Karpas-422 (cell line): ENCODE measurements around the gene ZCCHC17. TPM values are rescaled to one million over a fixed set of nuclear protein-coding genes. Genes with fewer than 3 reads are reported as not detected.
"Not testable (repeated sequence)": the region's sequence is repeated elsewhere in the genome, so short reads cannot be mapped to it uniquely, and the experiment has no call there.

Experiments used
- DNase-seq: peaks from one replicate; pipeline ENCODE4 v3.0.0-alpha.2; 2015
- H2AFZ ChIP-seq: fragments of 200-600 bp; sonication (generic); 2 replicates; pipeline ENCODE4 v1.6.1; 2014; ENCODE audit warnings: antibody characterized with exemption, low read length, mixed read lengths
- H3K27ac ChIP-seq: fragments of 200-600 bp; sonication (generic); 2 replicates; pipeline ENCODE4 v1.5.1; 2014; ENCODE audit warnings: mild to moderate bottlenecking, low read length, moderate library complexity
- H3K27me3 ChIP-seq: fragments of 200-600 bp; sonication (generic); 2 replicates; pipeline ENCODE4 v1.6.1; 2014; ENCODE audit warnings: low read length, mixed read lengths
- H3K36me3 ChIP-seq: fragments of 200-600 bp; sonication (generic); 2 replicates; pipeline ENCODE4 v1.6.1; 2014; ENCODE audit warnings: low read length, mixed read lengths; ENCODE audit not compliant: insufficient read depth
- H3K4me1 ChIP-seq: fragments of 200-600 bp; sonication (generic); 2 replicates; pipeline ENCODE4 v1.6.1; 2014; ENCODE audit warnings: mild to moderate bottlenecking, low read length, mixed read lengths
- H3K4me2 ChIP-seq: fragments of 200-600 bp; sonication (generic); 2 replicates; pipeline ENCODE4 v1.6.1; 2014; ENCODE audit warnings: low read length, low read depth, mild to moderate bottlenecking; ENCODE audit not compliant: poor library complexity, severe bottlenecking
- H3K4me3 ChIP-seq: fragments of 200-600 bp; sonication (generic); 2 replicates; pipeline ENCODE4 v1.5.1; 2014; ENCODE audit warnings: mild to moderate bottlenecking, antibody characterized with exemption, low read length, mixed read lengths
- H3K79me2 ChIP-seq: fragments of 200-600 bp; sonication (generic); 2 replicates; pipeline ENCODE4 v1.6.1; 2014; ENCODE audit warnings: mild to moderate bottlenecking, low read length, mixed read lengths
- H3K9ac ChIP-seq: fragments of 200-600 bp; sonication (generic); 2 replicates; pipeline ENCODE4 v1.6.0; 2014; ENCODE audit warnings: low read length
- H3K9me2 ChIP-seq: fragments of 200-600 bp; sonication (generic), shearing (Covaris generic); replicated peaks from 2 replicates; pipeline ENCODE4 v1.6.0; 2014; ENCODE audit warnings: mild to moderate bottlenecking, low read length, moderate library complexity; ENCODE audit not compliant: insufficient read depth
- H3K9me3 ChIP-seq: fragments of 300-700, 200-600 bp; sonication (generic); 2 replicates; pipeline ENCODE4 v1.6.1; 2014; ENCODE audit warnings: low read length, mixed read lengths
- H4K20me1 ChIP-seq: fragments of 200-600 bp; sonication (generic); 2 replicates; pipeline ENCODE4 v1.6.1; 2014; ENCODE audit warnings: mild to moderate bottlenecking, antibody characterized with exemption, low read length, low read depth; ENCODE audit not compliant: insufficient read depth
- total RNA-seq: library from RNA; depleted of rRNA; stranded (reverse); fragments of >200 nt; shearing (Covaris generic); gene quantifications from 2 replicates; pipeline ENCODE4 v1.2.3, GENCODE V29; 2014; ENCODE audit warnings: low replicate concordance

The ZCCHC17 gene
- total RNA-seq, 1 experiment from 2014 or later, result 18.5 TPM

DNA sequence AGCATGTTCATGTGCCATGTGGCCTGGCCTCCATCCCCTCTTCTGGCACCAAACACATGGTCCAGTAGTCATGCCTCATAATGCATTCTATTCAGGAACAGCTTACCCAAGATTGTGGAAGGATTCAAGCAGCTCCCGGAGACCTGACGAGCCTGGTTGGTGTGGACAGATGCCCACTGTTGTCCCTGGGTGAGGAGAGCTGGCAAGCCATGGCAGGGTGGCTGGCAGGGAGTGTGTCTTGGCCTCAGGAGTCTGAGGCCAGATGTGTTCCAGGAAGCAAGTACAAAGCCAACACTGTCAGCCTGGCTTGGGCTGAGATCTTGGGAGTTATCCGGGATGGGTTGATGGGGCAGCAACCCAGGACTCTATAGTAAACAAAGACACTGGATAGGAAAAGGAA, 83.3 kb downstream of the ZCCHC17 start:
- no peaks in the 10 kb centered on the region for H3K36me3 ChIP-seq
- H3K9ac ChIP-seq, result no peak overlapping the region

GRCh38 chr1:31381394-31382294, 84.8 kb downstream of the ZCCHC17 start:
- Histone ChIP-seq H3K4me1 (peaks cover 6% of the 10 kb centered on the region), H3K27me3 (no peaks in the 10 kb centered on the region), H3K4me2 (no peak overlapping the region), H4K20me1 (no peaks in the 10 kb centered on the region), H2AFZ (no peak overlapping the region), H3K36me3 (no peaks in the 10 kb centered on the region), H3K9ac (no peak overlapping the region), H3K9me2 (no peaks in the 10 kb centered on the region), H3K4me3 (no peak overlapping the region), H3K9me3 (no peaks in the 10 kb centered on the region), H3K79me2 (no peaks in the 10 kb centered on the region), H3K27ac (no peak overlapping the region)
- DNase-seq, result no peak

More for the DNA sequence above, 83.3 kb downstream of the ZCCHC17 start:
- DNase-seq, result no peak
- Histone ChIP-seq H3K9me3 (no peaks in the 10 kb centered on the region), H3K27me3 (no peaks in the 10 kb centered on the region), H3K79me2 (no peaks in the 10 kb centered on the region), H2AFZ (no peak overlapping the region), H4K20me1 (no peaks in the 10 kb centered on the region), H3K9me2 (no peaks in the 10 kb centered on the region), H3K4me2 (no peak overlapping the region), H3K4me3 (no peak overlapping the region), H3K27ac (no peak overlapping the region), H3K4me1 (peaks cover 6% of the 10 kb centered on the region)

DNA sequence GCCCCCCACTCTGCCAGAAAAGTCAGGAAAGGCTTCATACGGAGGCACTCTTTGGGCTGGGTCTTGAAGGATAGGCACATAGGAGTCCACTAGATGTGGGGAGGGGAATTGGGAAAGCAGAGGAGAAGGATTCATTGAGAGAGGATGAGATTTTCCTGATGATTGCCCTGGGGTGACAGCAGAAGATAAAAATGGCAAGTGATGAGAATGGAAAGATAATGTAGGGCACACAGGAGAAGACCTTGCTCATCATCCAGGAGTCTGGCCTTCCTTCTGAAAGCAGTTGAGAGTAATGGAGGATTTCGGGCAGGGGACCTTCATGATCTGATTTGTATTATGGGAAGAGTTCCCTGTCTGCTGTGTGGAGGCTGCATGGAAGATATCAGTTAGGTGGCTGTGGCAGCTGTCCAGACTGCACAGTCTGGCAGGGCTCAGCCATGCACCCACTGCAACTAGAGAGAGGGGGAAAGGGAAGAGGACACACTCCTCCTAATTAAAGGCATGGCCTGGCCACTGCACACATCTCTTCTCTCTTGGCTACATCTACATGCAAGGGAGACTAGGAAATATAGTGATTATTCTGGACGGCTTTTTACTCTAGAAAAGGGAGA, 85.7 kb downstream of the ZCCHC17 start:
- no peaks in the 10 kb centered on the region for H3K27me3 ChIP-seq
- no peaks in the 10 kb centered on the region for H3K36me3 ChIP-seq
- no peak overlapping the region for H3K4me3 ChIP-seq
- H3K9me2 ChIP-seq, result no peaks in the 10 kb centered on the region
- no peaks in the 10 kb centered on the region for H3K79me2 ChIP-seq
- H3K9ac ChIP-seq, result no peak overlapping the region
- DNase-seq, result no peak
- no peak overlapping the region for H3K4me2 ChIP-seq
- no peaks in the 10 kb centered on the region for H3K9me3 ChIP-seq
- H2AFZ ChIP-seq, result no peak overlapping the region
- H4K20me1 ChIP-seq, result no peaks in the 10 kb centered on the region
- H3K4me1 ChIP-seq, result peaks cover 6% of the 10 kb centered on the region
- H3K27ac ChIP-seq, result no peak overlapping the region

GRCh38 chr1:31383967-31384366, 87.1 kb downstream of the ZCCHC17 start:
- Histone ChIP-seq H4K20me1 (no peaks in the 10 kb centered on the region), H3K9me3 (no peaks in the 10 kb centered on the region), H3K79me2 (no peaks in the 10 kb centered on the region), H3K4me3 (no peak overlapping the region), H3K4me1 (peaks cover 6% of the 10 kb centered on the region), H3K4me2 (no peak overlapping the region), H3K27ac (no peak overlapping the region), H3K27me3 (no peaks in the 10 kb centered on the region), H2AFZ (no peak overlapping the region), H3K36me3 (no peaks in the 10 kb centered on the region), H3K9me2 (no peaks in the 10 kb centered on the region), H3K9ac (no peak overlapping the region)
- DNase-seq, result no peak

DNA sequence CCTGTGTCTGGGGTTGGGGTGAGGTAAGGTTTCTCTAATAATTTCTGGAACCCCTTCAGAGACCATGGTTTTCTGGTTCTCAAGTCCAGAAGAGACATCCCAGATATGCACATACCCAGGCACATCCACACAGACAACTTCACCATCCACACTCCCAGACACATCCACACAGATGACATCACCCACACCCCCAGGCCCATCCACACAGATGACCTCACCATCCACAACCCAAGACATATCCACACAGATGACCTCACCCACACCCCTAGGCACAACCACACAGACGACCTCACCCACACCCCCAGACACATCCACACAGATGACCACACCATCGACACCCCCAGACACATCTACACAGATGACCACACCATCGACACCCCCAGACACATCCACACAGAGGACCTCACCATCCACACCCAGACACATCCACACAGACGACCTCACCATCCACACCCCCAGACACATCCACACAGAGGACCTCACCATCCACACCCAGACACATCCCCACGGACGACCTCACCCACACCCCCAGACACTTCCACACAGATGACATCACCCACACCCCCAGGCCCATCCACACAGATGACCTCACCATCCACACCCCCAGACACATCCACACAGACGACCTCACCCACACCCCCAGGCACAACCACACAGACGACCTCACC, 89.9 kb downstream of the ZCCHC17 start:
- not testable (repeated sequence) for H3K9me3 ChIP-seq, H4K20me1 ChIP-seq

GRCh38 chr1:31387612-31388011, 90.8 kb downstream of the ZCCHC17 start:
- no peak overlapping the region for H3K4me2 ChIP-seq
- H3K27ac ChIP-seq, result no peak overlapping the region
- no peak overlapping the region for H2AFZ ChIP-seq
- H3K9me3 ChIP-seq, result no peaks in the 10 kb centered on the region
- no peaks in the 10 kb centered on the region for H3K9me2 ChIP-seq
- no peak overlapping the region for H3K4me3 ChIP-seq
- H4K20me1 ChIP-seq, result no peaks in the 10 kb centered on the region
- H3K79me2 ChIP-seq, result no peaks in the 10 kb centered on the region
- no peak for DNase-seq
- H3K27me3 ChIP-seq, result no peaks in the 10 kb centered on the region
- peaks cover 6% of the 10 kb centered on the region for H3K4me1 ChIP-seq
- H3K9ac ChIP-seq, result no peak overlapping the region
- no peaks in the 10 kb centered on the region for H3K36me3 ChIP-seq

More for the DNA sequence above, 89.9 kb downstream of the ZCCHC17 start:
- not testable (repeated sequence) for H2AFZ ChIP-seq, H3K9ac ChIP-seq, H3K4me3 ChIP-seq, H3K79me2 ChIP-seq, H3K4me1 ChIP-seq, H3K27ac ChIP-seq, H3K4me2 ChIP-seq, H3K9me2 ChIP-seq, H3K36me3 ChIP-seq, H3K27me3 ChIP-seq, DNase-seq

GRCh38 chr1:31389616-31390015, 92.8 kb downstream of the ZCCHC17 start:
- Histone ChIP-seq H3K9me2 (no peaks in the 10 kb centered on the region), H3K36me3 (no peaks in the 10 kb centered on the region), H3K4me1 (peaks cover 4% of the 10 kb centered on the region), H3K27ac (no peak overlapping the region), H3K4me3 (no peak overlapping the region), H3K27me3 (no peaks in the 10 kb centered on the region), H2AFZ (no peak overlapping the region), H4K20me1 (no peaks in the 10 kb centered on the region), H3K9ac (no peak overlapping the region), H3K4me2 (no peak overlapping the region), H3K79me2 (no peaks in the 10 kb centered on the region), H3K9me3 (no peaks in the 10 kb centered on the region)
- no peak for DNase-seq

DNA sequence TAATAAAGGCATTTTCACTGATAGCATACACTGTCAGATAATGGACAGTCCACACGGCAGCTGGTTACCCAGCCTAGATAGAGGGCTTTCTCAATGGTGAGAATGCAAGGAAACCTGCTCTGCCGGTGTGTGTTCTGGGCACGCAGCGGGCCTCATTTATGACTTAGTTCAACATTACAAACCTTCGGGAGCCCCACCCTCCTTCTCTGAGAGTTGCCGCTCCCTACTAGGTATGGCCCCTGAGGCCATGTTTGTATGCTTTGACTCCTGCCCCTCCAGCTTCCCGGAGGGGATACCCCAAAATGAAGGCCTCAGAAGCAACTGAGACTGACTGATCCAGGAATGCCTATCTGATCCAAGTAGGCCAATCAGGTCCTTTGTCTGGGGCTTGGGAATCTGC, 93.2 kb downstream of the ZCCHC17 start:
- H3K9ac ChIP-seq, result no peak overlapping the region
- no peak for DNase-seq
- peaks cover 8% of the 10 kb centered on the region for H3K4me1 ChIP-seq
- no peaks in the 10 kb centered on the region for H3K27me3 ChIP-seq
- H3K9me3 ChIP-seq, result no peaks in the 10 kb centered on the region
- H3K79me2 ChIP-seq, result no peaks in the 10 kb centered on the region
- no peak overlapping the region for H3K27ac ChIP-seq
- H3K36me3 ChIP-seq, result no peaks in the 10 kb centered on the region
- no peaks in the 10 kb centered on the region for H3K9me2 ChIP-seq
- H3K4me3 ChIP-seq, result no peak overlapping the region
- no peak overlapping the region for H2AFZ ChIP-seq
- H3K4me2 ChIP-seq, result no peak overlapping the region
- H4K20me1 ChIP-seq, result no peaks in the 10 kb centered on the region
